Measurements from ENCODE around the gene MPPED1. TPM values are rescaled to one million over a fixed set of nuclear protein-coding genes. Genes with fewer than 3 reads are reported as not detected.

The MPPED1 gene
- not detected in 2 replicates for total RNA-seq

DNA sequence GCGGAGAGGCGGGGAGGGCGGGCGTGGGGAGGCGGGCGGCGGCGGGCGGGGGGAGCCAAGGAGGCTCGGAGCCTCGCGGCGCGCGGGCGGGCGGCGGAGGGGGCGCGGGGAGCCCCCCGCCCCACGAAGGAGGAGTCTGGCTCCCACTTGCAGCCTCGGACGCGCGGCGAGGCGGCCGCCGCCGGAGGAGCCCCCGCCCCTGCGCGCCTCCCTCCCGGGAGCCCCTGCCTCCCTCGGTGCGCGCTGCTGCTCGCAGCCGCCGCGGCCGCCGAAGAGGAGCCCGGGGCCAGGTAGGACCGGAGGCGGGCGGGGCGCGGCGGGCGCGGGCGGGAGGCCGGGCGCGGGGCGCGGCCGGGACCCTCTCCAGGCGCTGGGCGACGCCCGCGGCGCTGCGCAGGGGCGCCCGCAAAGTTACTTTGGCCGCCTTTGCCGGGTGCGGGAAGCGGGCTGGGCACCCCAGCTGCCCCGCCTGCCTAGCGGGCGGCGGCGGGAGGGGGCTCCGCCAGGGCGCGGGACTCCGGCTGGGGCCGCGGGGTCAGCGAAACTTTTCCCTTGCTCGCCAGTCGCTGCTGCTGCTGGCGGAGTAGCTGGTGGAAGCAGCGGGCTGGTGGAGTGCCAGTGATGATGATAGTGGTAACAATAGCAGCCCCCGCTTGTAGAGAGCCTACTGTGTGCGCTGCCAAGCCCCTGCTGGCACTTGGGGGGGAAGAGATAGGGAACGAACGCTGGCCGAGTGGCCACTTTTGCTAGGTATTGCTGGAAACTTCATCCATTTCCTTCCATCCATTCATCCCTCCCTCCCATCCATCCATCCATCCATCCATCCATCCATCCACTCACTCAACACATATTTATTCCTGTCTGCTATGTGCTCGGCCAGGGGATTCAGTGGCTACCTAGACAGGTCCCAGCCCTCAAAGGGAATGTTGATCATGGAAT lies at the start of gene MPPED1:
MPPED1 (plus strand) TSS at position 146 of the 939 bp plus-strand sequence. CDS start 12,972 bp downstream, outside the sequence.

Other genes starting within 250 kb of the MPPED1 start
- gene TTLL12, start 224.9 kb upstream of the MPPED1 start, total RNA-seq, result 25.8 and 39.2 TPM in 2 replicates
- gene SCUBE1, start 68.6 kb upstream of the MPPED1 start, total RNA-seq, result not detected in 2 replicates